Measurements from ENCODE around the gene RELT.
"Not testable (repeated sequence)": the region's sequence is repeated elsewhere in the genome, so short reads cannot be mapped to it uniquely, and the experiment has no call there.

Gene RELT

DNA sequence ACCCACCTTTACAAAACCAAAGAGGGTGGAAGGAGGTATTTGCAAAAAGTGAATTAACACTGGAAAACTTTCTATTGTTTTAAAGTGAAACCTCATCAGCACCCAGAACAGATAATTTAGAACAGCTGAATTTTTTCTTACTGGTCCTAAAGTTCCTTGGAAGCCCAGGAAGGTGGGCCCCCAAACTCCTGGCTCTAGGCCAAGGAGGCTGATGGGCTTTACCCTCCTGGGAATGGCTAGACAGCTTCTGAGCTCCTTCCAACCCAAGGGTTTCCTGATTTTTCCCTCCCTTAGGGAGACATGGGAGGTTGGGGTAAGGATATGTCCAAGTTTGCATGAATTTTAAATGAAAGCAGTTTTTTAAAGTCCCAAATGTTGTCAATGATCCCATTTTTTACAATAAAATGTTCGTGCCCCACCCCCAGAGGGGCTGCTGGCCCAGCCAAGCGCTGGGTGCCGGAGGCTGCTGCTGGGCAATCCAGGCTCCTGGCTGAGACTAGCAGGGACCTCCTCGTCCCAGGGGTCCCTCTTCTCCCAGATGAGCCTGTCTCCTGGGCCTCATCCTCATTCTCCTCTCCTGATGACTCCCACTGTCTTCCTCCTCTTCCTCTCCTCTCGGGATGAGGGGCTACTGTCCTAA is 28.4 kb downstream of the RELT start:
- no peak for DNase-seq (ENCODE audit: low spot score)

DNA sequence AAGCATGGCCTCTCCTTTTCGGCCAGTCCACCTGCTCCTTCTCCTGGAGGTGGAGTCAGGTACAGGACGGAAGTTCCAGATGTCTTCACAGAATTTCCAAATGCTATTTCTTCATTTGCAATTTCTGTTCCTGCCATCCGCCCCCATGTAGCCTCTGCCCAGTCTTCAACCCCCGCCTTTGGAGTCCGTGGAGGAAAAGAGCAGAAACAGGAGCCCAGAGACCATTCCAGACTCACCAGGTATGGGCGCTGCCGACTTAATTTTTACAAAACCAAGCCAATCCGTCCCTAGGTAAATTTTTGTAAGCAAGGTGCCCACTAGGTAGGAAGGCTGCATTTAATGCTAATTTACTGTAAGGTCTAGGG is 28.9 kb downstream of the RELT start:
- DNase-seq (ENCODE audit: low spot score), result no peak

DNA sequence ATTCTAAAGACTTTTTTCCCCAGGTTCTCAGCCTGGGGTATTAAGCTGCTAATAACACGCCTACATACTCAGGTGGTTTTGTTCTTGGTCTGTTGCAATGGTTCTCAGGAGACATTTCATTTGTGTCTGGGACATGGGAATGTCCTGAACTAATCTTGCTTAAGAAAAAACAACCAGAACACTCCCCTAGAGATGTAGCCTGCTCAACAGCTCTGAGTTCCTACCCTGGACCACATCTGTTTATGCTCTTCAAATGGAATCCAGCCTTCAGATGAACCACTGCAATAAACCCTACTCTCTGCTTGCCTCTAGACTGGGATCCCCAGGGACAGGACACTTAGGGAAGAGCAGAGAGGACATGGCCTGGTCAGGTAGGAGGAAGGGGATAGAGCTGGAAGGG is 29.9 kb downstream of the RELT start:
- no peak for DNase-seq (ENCODE audit: low spot score)

DNA sequence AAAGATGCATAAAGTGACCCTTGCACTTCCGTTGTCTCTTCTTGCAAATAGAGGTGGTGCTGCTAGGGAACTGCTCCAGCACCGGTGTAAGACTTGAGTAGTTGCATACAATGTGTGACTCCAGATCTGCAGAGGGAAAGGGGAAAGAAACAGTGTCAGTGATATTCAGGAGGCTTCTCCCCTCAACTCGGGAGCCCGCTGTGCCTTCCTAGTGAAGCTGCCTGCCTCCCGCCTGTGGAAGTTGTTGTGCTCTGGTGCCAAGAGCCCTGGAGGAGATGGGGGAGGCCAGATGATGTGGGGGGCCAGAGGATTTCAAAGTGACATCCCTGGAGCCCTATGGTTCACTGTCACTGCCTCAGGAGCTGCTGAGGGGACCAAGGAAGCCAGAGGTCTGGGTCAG is 30.4 kb downstream of the RELT start:
- no peak for DNase-seq (ENCODE audit: low spot score)

DNA sequence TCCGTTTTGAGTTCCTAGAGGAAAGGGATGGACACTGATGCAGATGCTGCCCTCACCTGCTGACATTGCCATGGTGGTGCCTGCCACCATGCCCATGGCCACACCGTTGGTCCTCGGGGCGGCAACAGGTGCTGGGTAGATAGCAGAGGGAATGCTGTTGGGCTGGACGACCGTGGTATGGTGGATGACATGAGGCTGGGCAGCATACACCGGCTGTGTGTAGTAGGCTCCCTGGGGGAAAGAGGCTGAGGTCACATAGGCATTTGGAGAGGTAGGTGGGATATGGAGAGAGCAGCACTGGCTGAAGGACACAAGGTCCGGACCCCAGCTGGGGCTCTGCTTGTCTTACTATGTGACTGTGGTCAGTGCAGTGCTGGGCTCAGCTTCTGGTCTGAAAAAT is 33.2 kb downstream of the RELT start:
- DNase-seq (ENCODE audit: low spot score), result no peak

DNA sequence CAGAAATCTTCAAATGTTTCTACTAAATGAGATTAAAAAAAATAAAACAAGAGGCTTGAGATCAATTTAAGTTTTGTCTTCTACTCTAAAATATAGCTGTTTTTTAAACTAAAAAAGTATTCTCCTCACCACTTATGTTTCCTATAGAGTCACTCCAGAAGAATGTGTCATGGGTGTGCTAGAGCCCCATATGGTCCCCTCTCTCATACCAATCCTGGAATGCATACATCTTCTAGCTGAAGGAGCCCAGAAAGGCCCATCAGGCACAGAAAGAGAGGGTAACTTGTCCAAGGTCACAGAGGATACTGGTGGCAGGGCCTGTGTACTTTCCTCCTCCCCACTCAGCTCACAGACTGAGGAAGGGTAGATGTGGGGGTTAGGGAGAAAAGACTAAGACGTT is 34.4 kb downstream of the RELT start:
- no peak for DNase-seq (ENCODE audit: low spot score)

DNA sequence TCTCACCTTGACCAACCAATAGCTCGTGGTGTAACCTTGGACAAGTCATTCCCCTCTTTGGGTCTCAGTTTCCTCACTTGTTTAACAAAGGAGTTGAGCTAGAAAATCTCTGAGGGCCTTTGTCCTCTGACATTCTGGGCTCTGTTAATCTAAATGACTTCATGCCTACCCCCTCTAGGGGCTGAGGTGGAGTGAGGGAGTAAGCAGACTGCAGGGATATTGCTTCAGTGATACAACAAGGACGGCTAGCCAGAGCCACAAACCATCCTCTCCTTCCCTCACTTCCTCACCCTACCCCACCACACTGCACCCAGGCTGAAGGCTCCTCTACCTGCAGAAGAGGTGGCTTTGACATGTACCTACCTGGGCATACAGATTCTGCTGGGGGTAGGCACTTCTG is 34.8 kb downstream of the RELT start:
- DNase-seq (ENCODE audit: low spot score), result no peak

DNA sequence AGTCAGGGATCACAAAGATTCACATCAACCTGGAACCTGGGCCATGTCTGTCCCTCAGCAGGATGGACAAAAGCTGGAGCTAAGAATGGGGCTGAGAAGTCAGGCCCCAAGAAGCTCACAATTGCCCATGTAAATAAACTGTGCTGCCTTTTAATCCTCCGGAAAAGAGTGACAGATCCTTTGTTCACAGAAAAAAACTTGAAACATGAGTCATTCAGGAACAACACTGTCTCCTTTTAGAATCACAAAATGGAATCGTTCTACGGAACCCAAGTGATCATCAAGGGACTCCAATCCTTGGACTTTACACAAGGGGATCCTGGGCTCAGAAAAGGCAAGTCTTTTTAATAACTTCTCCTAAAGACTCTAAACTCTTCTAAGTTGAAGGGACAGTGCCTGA is 36.1 kb downstream of the RELT start:
- no peak for DNase-seq (ENCODE audit: low spot score)

DNA sequence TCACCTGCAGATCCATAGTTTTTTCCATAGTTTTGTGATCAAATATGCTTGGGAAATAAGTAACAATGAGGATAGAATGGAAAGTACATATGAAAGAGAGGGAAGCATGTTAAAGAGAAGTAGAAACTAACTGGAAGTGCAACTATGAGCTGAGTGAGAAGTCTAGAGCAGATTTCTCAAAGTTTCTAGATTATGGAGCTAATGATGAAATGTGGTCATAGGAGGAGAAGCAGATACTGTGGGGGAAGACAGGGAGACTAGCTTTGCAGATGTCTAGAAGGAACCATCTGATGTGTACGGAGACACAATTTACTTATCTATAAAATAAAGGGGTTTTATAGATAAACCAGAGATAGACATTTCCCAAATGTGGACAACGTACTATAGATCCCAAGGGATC is 37.1 kb downstream of the RELT start:
- DNase-seq (ENCODE audit: low spot score), result no peak

DNA sequence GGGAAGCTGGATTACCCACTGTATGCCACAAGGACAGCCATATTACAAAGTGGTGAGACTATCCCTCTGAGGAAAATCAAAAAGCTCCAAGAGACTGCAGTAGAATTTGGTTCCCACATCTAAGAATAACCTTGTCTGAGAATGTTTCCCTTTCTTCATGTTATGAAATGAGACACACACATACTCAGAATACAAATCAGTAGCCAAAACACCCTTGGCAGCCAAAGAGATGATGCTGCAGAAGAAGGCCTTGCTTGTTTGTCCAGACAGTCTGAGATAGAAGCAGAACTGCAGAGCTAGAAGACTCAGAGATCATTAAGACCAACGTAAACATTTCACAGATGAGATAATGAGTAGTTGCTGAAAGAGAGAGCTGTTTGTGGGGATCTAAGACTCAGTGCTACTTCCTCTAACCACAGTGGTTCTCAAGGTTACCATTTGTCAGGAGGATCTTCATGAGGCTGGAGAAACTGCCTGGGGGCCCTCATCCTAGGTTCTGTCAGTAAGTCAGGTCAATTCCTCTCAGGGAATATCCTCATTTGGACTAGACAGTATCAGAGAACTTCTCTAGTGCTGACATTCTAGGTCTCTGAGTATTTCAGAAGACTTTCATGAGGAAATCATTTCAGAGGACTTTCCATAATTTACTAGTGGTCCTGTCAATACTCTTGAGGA is 38.9 kb downstream of the RELT start:
- peak; percentile 14 for DNase-seq (ENCODE audit: low spot score)

DNA sequence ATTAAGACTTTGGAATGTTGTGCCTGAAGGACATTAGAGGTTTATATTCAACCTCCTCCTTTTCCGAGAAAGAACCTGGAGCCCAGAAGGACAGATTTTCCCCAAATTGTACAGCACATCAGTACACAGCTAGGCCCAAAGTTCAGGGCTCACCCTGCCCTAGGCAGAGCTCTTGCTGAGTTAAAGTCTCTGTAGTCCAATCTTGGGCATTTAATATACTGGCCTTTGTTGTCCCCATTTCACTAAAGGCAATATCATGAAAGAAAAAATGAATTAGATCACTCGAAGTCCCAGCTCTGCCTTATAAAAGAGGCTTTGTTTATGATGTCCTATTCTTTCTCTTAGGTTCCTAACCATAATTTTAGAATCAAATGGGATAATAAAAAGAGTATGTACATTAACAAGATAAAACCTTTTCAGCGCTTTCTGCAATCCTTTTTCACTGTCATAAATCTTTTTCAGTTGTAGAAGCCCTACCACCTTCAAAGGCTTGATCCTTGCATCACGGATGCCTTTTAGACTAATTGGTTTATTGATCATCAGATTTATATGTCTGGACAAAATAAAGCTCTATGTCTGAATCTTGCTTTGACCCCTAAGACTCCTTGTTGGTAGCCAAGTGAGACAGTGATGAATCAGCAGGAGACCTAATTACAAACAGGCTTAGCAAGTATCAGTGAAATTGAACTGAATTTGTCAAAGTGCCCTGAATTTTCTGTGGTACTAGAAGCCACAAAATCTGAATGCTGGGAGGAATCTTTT is 39.8 kb downstream of the RELT start:
- no peak for DNase-seq (ENCODE audit: low spot score)

DNA sequence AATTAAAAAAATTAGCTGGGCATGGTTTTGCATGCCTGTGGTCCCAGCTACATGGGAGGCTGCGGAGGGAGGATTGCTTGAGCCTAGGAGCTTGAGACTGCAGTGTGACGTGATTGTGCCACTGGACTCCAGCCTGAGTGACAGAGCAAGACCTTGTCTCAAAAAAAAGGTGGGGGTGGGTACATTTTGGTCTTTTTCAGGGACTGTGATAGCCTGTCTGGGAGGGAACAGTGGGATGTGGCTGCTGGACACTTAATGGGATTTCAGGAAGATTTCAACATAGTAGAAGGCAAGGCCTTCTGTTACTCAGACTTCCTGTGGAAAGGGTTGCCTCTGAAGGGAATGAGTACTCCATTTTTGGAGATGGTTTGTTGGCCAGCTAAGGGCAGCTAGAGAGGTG is 40.6 kb downstream of the RELT start:
- DNase-seq (ENCODE audit: low spot score), result no peak

DNA sequence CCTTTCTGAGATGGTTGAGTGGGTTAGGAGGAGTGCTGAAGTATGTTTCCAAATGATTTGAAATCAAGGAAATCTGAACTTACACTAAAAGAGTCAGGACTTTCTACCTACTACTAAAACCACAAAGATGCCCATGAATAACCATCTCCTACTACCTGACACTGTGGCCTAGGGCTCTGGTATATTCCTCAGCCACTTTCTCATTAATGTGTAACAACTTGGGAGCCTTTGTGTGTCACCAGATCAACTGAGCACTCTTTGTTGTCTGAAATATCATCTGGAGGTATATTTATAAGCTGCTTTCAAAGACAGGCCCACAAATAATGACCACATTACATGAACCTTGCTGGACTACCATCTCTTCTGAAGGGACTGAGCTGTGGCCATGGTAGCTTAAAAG is 43.9 kb downstream of the RELT start:
- no peak for DNase-seq (ENCODE audit: low spot score)

DNA sequence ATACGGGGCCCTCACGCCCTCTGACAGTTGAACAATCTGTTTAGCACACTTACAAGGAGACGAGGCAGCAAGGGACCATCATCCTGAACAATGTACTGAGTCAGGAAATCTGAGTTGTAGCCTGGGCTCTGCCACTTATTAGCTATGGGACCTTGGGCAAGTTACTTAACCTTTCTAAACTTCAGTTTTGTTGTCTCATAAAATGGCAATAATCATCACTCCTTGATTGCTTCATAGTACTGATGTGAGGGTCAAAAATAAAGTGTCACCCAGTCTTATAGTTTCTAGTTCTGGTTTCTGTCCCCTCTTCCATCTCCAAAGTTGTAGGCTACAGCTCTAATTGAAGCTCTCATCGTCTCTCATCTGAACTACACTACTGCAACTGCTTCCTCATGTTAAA is 46.7 kb downstream of the RELT start:
- no peak for DNase-seq (ENCODE audit: low spot score)

DNA sequence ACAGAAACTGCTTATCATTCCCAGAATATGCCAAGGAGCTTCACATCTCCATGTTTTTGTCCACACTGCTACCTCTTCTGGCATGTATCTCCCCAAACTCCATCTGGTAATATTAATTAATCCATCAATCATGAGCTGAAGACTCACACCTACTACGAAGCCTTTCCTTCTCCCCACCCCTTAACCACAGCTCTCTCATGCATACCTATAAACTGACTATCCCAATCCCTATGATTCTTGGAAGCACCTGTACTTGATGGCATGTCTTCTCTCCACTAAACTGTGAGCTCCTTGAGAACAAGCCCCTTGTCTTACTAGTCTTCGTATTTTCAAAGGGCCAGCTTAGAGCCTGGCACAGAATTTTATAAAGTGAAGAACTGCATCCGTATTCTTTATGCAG is 47.3 kb downstream of the RELT start:
- DNase-seq (ENCODE audit: low spot score), result no peak

DNA sequence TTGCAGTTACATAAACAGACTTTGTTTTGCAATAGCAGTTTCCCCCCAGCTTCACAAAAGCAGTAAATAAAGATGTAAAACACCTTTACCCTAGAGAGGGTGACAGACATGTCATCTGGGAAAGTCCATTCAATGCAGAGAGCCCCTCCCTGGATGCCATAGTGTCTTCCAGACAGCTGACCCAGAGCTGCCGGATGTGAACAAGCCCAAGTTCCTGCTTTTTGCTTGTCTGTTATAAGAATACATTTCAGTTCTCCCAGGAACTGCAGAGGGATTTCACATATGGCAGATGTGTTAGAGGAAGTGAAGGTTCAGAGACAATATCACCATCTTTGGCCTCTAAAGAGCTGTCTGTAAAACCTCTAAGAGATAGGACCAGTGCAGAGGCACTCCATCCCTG is 48.9 kb downstream of the RELT start:
- no peak for DNase-seq (ENCODE audit: low spot score)

DNA sequence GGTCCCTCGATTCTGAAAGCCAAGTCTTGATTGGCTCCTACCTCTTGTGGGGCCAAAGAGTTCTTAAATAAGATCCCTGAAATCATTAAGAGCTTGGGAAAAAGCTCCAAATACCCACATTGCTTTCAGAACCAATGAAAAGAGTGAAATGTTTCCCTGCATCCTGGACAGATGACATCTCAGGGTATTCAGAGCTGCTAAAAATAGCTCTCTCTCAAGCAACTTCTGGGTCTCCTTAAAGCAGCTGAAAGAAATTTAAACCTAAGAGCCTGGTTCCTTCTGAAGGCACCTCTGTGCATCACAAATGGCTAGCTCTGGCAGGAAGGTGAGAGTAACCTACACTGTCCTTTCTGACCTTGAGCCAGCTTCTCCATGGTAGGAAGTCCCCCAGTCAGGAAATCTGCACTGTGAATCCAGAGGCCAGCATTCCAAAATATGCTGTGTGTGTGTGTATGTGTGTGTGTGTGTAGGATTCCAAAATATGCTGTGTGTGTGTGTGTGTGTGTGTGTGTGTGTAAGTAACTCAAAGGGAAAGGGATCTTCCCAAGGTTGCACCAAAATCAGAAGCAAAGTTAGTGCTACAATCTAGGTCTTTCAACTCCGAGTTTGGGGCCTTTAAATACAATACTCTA is 50.1 kb downstream of the RELT start:
- DNase-seq (ENCODE audit: low spot score), result no peak

DNA sequence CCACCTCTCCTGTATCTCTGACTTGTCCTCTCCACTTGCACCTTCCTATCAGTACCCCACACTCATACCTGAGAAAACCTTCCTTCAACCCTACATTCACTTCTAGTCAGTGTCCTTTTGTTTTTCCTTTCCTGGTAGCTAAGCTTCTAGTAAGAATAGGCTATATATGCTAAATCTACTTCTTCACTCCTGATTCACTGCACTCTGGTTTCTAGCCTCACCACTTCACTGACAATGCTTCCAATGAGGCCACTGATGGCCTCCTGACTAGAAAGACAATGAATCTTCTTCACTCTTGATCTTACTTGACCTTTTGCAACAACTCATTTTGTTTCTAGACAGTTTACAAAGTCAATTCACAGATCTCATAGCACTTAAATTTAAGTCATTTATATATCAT is 52.0 kb downstream of the RELT start:
- DNase-seq (ENCODE audit: low spot score), result no peak

DNA sequence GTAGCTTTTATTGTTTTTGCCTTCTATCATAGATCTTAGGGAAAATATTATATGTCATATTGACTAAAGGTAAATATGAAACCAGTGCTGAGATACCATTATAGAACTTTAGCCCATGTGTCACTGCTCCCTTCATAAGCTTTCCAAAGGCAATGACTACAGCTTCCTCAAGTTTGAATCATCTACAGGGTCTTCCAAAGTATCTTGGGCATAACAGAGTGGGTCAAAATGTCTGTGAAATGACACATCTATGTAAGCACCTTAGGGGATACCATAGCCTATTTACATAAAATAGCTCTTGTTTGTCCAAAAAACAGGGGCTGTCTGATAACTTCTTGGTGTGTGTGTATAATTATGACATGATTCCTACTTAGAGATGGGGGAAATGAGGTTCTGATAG is 52.5 kb downstream of the RELT start:
- DNase-seq (ENCODE audit: low spot score), result no peak

DNA sequence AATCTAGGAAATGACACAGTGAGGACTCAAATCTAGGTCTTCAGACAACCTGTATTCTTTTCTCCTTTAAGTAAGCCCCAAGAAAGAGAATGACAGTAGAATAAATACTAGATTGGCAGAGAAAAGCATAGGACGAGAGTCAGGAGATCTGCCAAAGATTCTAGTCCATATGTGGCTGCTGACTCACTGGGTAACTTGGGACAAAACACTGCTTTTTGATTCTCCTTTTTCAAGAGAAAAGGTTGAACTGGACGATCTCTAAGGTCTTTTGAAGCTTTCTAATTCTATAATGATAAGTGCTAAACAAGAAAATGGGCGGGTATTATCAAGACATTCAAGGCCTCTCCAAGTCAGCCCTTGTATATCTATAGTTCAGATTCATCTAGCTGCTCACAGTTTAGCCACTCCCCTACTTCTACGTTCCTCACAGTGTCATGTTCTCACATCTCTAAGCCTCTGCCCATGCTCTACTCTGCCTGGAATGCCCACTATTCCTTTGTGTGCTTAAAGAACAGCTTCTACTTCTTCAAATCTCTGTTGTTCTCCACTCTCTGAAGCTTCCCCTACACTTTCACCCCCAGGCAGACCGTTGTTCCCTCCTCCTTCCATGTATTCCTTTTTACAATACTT is 53.0 kb downstream of the RELT start:
- DNase-seq (ENCODE audit: low spot score), result no peak

DNA sequence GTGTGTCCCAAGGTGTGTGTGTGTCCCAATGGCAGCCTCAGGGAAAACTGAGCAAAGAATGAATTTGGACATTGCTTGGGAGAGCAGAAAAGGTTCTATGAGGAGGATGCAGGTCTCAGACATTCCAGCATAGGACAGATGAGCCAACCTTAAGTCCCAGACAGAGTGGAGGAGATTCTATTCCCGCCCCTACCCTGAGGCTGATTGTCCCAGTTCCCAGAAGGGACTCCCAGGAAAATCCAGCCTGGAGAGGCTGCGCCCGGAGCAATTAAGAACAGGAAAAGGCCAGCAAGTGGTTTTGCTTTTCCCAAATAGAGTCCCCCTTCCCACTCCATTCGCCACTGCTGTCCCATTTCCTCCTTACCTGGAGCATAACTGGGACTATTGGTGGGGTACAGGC is 54.1 kb downstream of the RELT start:
- DNase-seq (ENCODE audit: low spot score), result no peak

DNA sequence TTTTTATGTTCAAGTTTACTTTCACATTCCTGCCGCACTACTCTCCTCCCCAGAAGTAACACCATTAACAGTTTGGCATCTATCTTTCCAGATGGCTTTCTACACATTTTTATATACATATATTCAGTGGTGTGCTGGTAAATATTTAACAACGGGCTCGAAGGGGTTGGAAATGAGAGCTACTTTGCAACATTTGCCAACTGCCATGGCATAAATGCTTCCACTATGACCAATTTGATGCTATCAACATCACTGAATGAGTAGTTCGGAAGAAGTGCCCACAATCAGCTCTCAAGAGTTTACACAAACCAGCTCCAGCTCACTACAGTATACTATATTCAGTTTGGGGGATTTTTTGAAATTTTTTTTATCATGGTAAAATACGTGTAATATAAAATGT is 55.2 kb downstream of the RELT start:
- peak; percentile 63 for DNase-seq (ENCODE audit: low spot score)

DNA sequence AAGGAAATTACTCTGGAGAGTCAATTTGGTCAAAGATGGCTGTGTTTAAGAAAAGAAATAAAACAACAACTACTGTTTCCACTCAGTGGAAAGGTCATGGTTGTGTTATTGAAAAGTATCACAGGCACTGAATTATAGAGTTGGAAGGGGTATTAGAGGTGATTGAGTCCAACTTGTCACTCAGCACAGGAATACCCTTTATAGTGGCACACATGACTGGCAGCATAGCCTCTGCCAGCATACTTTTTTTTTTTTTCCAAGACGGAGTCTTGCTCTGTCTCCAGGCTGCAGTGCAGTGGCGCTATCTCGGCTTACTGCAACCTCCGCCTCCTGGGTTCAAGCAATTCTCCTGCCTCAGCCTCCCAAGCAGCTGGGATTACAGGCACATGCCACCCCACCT is 60.7 kb downstream of the RELT start:
- not testable (repeated sequence) for DNase-seq (ENCODE audit: low spot score)
